Astrocyte (in vitro differentiated cells and primary cell): ENCODE results near the gene TGM1. TPM values are rescaled to one million over a fixed set of nuclear protein-coding genes. Genes with fewer than 3 reads are reported as not detected.
A peak's percentile ranks its signal among the peaks of the same experiment; 100 is the strongest.

Experiments
- DNase-seq: peaks from one replicate; pipeline ENCODE4 v3.0.0-alpha.2; 2010; ENCODE audit warnings: low read depth
- FAIRE-seq: peaks from 2 replicates; lab custom pipeline; 2011; peaks lifted over from hg19 to GRCh38; lab: Jason Lieb, UNC
- H2AFZ ChIP-seq: 2 replicates; pipeline ENCODE4 v1.6.0; 2012; ENCODE audit warnings: low read depth, low read length, inconsistent platforms
- H3K27ac ChIP-seq: 2 replicates; pipeline ENCODE4 v1.5.1; 2011; ENCODE audit warnings: low read depth, low read length, inconsistent platforms
- H3K27me3 ChIP-seq: 2 replicates; pipeline ENCODE4 v1.6.0; 2011; ENCODE audit warnings: low read length, inconsistent platforms; ENCODE audit not compliant: insufficient read depth
- H3K36me3 ChIP-seq: 2 replicates; pipeline ENCODE4 v1.5.1; 2011; ENCODE audit warnings: low read length, inconsistent platforms; ENCODE audit not compliant: insufficient read depth
- H3K4me1 ChIP-seq: 2 replicates; pipeline ENCODE4 v1.5.1; 2011; ENCODE audit warnings: low read length, inconsistent platforms; ENCODE audit not compliant: insufficient read depth
- H3K4me2 ChIP-seq: 2 replicates; pipeline ENCODE4 v1.6.0; 2012; ENCODE audit warnings: low read length, inconsistent platforms
- H3K4me3 ChIP-seq: 2 replicates; pipeline ENCODE4 v1.5.1; 2011; ENCODE audit warnings: low read depth, mild to moderate bottlenecking, low read length, inconsistent platforms; ENCODE audit not compliant: insufficient read depth
- H3K79me2 ChIP-seq: 2 replicates; pipeline ENCODE4 v1.6.0; 2012; ENCODE audit warnings: mild to moderate bottlenecking, low read length, inconsistent platforms; ENCODE audit not compliant: insufficient read depth
- H3K9ac ChIP-seq: 2 replicates; pipeline ENCODE4 v1.6.0; 2012; ENCODE audit warnings: mild to moderate bottlenecking, low read length, inconsistent platforms
- H3K9me3 ChIP-seq: 2 replicates; pipeline ENCODE4 v1.5.1; 2012; ENCODE audit warnings: low read depth, mild to moderate bottlenecking, low read length, inconsistent platforms; ENCODE audit not compliant: insufficient read depth
- H4K20me1 ChIP-seq: 2 replicates; pipeline ENCODE4 v1.6.0; 2012; ENCODE audit warnings: low read length, inconsistent platforms; ENCODE audit not compliant: insufficient read depth
- H3K27ac Mint-ChIP-seq: one replicate; pipeline ENCODE4 v1.8.0; 2021; ENCODE audit warnings: mild to moderate bottlenecking, mixed read lengths; ENCODE audit not compliant: unreplicated experiment
- H3K27me3 Mint-ChIP-seq: one replicate; pipeline ENCODE4 v1.8.0; 2021; ENCODE audit warnings: low read depth, mixed read lengths; ENCODE audit not compliant: unreplicated experiment
- H3K36me3 Mint-ChIP-seq: one replicate; pipeline ENCODE4 v1.8.0; 2021; ENCODE audit warnings: low read depth, mixed read lengths; ENCODE audit not compliant: unreplicated experiment
- H3K4me1 Mint-ChIP-seq: one replicate; pipeline ENCODE4 v1.8.0; 2021; ENCODE audit warnings: low read depth, mixed read lengths; ENCODE audit not compliant: unreplicated experiment
- H3K4me3 Mint-ChIP-seq: one replicate; pipeline ENCODE4 v1.8.0; 2021; ENCODE audit warnings: mild to moderate bottlenecking, moderate library complexity, mixed read lengths; ENCODE audit not compliant: unreplicated experiment
- H3K9me3 Mint-ChIP-seq: one replicate; pipeline ENCODE4 v1.8.0; 2021; ENCODE audit warnings: mild to moderate bottlenecking, mixed read lengths; ENCODE audit not compliant: unreplicated experiment
- EZH2 ChIP-seq: IDR thresholded peaks from 2 replicates; pipeline ENCODE4 v1.6.1; 2012; ENCODE audit warnings: mild to moderate bottlenecking, low read length, inconsistent platforms; ENCODE audit not compliant: insufficient read depth
- total RNA-seq: library from RNA; stranded (reverse); gene quantifications from 2 replicates; pipeline ENCODE4 v1.2.1, GENCODE V29; 2021
- TF ChIP-seq, protein P1 (sequence below): IDR thresholded peaks from 2 replicates; pipeline ENCODE4 v1.5.1; 2011; ENCODE audit warnings: low read depth, mild to moderate bottlenecking, inconsistent platforms, low read length, moderate library complexity; ENCODE audit not compliant: insufficient read depth

Gene TGM1
- total RNA-seq, 1 donor from 2014 or later: 3.8 TPM

DNA sequence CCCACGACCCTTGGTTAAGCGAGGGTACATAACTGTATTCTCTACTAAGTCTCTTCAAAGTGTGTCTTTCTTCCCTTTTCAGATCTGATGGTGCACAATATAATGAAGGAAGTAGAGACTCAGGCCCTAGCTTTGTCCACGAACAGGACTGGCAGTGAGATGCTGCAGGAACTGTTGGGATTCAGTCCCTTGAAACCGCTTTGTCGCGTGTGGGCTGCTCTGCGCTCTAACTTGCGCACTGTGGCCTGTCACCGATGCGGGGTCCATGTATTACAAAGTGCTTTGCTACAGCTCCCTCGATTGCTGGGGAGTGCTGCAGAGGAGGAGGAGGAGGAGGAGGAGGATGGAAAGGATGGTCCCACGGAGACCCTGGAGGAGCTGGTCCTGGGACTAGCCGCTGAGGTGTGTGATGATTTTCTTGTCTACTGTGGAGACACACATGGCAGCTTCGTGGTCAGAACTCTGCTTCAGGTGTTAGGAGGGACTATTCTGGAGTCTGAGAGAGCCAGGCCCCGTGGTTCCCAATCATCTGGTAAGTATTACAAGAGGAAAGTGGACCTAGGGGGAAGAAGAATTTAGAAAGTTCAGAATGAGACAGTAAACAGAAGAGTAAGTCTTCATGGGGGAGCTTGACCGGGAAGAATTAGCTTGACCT lies 37.5 kb upstream of the TGM1 start:
- H3K36me3 Mint-ChIP-seq: peaks cover 31% of the 10 kb centered on the region
- peaks cover 25% of the 10 kb centered on the region for H3K4me1 ChIP-seq
- TF ChIP-seq EZH2: no peak
- TF ChIP-seq, protein P1, sequence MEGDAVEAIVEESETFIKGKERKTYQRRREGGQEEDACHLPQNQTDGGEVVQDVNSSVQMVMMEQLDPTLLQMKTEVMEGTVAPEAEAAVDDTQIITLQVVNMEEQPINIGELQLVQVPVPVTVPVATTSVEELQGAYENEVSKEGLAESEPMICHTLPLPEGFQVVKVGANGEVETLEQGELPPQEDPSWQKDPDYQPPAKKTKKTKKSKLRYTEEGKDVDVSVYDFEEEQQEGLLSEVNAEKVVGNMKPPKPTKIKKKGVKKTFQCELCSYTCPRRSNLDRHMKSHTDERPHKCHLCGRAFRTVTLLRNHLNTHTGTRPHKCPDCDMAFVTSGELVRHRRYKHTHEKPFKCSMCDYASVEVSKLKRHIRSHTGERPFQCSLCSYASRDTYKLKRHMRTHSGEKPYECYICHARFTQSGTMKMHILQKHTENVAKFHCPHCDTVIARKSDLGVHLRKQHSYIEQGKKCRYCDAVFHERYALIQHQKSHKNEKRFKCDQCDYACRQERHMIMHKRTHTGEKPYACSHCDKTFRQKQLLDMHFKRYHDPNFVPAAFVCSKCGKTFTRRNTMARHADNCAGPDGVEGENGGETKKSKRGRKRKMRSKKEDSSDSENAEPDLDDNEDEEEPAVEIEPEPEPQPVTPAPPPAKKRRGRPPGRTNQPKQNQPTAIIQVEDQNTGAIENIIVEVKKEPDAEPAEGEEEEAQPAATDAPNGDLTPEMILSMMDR: no peak
- peaks cover 10% of the 10 kb centered on the region for H4K20me1 ChIP-seq
- H3K4me1 Mint-ChIP-seq: peaks cover 30% of the 10 kb centered on the region
- H3K4me3 Mint-ChIP-seq: peak overlapping the region; percentile 94
- no peaks in the 10 kb centered on the region for H3K27me3 Mint-ChIP-seq
- H3K27me3 ChIP-seq: no peaks in the 10 kb centered on the region
- peak overlapping the region; percentile 93 for H3K9ac ChIP-seq
- no peaks in the 10 kb centered on the region for H3K9me3 Mint-ChIP-seq
- H3K36me3 ChIP-seq: peaks cover 40% of the 10 kb centered on the region
- DNase-seq (no peak), FAIRE-seq (no peak)
- H3K27ac ChIP-seq: peak overlapping the region; percentile 66
- H3K9me3 ChIP-seq: no peaks in the 10 kb centered on the region
- H3K4me3 ChIP-seq: peak overlapping the region; percentile 95
- peak overlapping the region; percentile 45 for H3K27ac Mint-ChIP-seq
- H2AFZ ChIP-seq: peak overlapping the region; percentile 98
- H3K4me2 ChIP-seq: peak overlapping the region; percentile 99
- peaks cover 32% of the 10 kb centered on the region for H3K79me2 ChIP-seq

DNA sequence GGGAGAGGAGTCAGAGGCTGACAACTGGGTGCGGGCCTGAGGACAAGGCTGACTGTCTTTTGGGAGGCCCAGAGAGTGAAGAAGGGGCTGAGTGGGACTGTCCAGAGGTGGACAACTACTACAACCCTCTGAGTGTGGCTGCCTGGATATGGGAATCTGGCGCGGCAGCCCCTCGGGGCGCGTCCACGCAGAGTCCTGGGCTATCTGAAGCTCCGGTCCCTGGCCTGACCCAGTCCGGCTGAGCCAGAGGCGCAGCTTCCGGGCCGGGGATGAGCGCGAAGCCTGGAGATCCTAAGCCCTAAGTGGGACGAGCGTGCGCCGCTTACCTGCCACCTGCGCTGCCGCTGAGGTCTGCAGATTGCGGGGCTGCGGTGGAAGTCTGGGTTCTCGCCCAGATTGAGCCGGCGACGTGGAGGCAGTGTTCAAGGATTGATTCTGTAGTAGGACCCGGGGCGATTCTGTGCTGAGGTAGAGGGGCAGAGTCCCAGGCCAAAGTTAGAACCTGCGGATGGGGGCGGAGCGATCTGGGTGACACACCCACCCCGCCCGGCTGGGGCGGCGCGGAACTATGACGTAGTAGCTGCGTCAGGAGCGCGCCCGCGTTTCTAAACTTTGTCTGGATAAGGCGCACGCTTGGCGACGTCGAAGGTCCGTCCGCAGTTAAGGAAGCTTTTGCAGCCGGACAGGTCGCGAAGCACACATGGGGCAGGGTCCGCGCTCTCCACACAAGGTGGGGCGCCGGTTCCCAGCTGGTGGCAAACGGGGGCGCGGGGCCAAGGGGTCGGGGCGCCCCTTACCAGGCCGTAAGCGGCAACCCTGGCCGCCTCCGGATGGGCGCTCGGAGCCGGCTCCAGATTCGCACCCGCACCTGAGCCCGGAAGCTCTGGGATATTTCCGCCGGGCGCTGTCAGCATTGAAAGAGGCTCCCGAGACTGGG lies 36.5 kb upstream of the TGM1 start, which contains the start of the genes DHRS1 and NOP9:
Gene DHRS1 (minus strand): TSS at position 526 of the 937 bp plus-strand sequence. CDS start 674 bp downstream, outside the sequence.
Gene NOP9 (plus strand): TSS at position 596 of the 937 bp plus-strand sequence. CDS start 105 bp downstream, at position 701.
- Histone ChIP-seq H3K4me2 (peak within 1 kb of the TSS; percentile 99), H3K27ac (peak within 1 kb of the TSS; percentile 66), H2AFZ (peak within 1 kb of the TSS; percentile 98), H3K4me3 (peak within 1 kb of the TSS; percentile 95), H3K9ac (peak within 1 kb of the TSS; percentile 93), H3K4me1 (peaks cover 25% of the 10 kb centered on the region), H3K36me3 (peaks cover 34% of the 10 kb centered on the region), H4K20me1 (peaks cover 10% of the 10 kb centered on the region), H3K79me2 (peaks cover 32% of the 10 kb centered on the region), H3K27me3 (no peaks in the 10 kb centered on the region), H3K9me3 (no peaks in the 10 kb centered on the region)
- peak within 1 kb of the TSS; percentile 89 for H3K27ac Mint-ChIP-seq
- no peaks in the 10 kb centered on the region for H3K9me3 Mint-ChIP-seq
- FAIRE-seq (no peak), DNase-seq (peak; percentile 73)
- H3K4me1 Mint-ChIP-seq: peaks cover 30% of the 10 kb centered on the region
- TF ChIP-seq, protein P1: no peak
- TF ChIP-seq EZH2: no peak
- H3K27me3 Mint-ChIP-seq: no peaks in the 10 kb centered on the region
- H3K36me3 Mint-ChIP-seq: peaks cover 23% of the 10 kb centered on the region
- peak within 1 kb of the TSS; percentile 94 for H3K4me3 Mint-ChIP-seq
